K562 (cell line): ENCODE results near the gene ITPR1. TPM values are rescaled to one million over a fixed set of nuclear protein-coding genes. Genes with fewer than 3 reads are reported as not detected.
A peak's percentile ranks its signal among the peaks of the same experiment; 100 is the strongest.

Source experiments
- GABPB1 ChIP-seq: sonication (generic); formaldehyde crosslinking; IDR thresholded peaks from 2 replicates; pipeline ENCODE4 v1.8.0; 2022; ENCODE audit warnings: mild to moderate bottlenecking, missing genetic modification reagents
- HNRNPL ChIP-seq: fragments of 200-400 bp; formaldehyde crosslinking; IDR thresholded peaks from 2 replicates; pipeline ENCODE4 v1.6.1; 2017; ENCODE audit warnings: low read depth, mild to moderate bottlenecking, low read length
- KLF16 ChIP-seq: IDR thresholded peaks from 2 replicates; pipeline ENCODE4 v1.6.1; 2016; ENCODE audit warnings: antibody characterized with exemption
- PHB ChIP-seq: fragments of 250-450 bp; sonication (Bioruptor Pico); IDR thresholded peaks from 2 replicates; pipeline ENCODE4 v1.5.0; 2021
- PHB2 ChIP-seq: fragments of 450-650 bp; IDR thresholded peaks from 2 replicates; pipeline ENCODE4 v1.6.1; 2017; ENCODE audit warnings: low read depth
- PHF20 ChIP-seq: fragments of 450-650 bp; IDR thresholded peaks from 2 replicates; pipeline ENCODE4 v1.6.1; 2018; ENCODE audit not compliant: partially characterized antibody
- PURB ChIP-seq: sonication (generic); formaldehyde crosslinking; IDR thresholded peaks from 2 replicates; pipeline ENCODE4 v1.9.0; 2021; ENCODE audit warnings: low read depth, mild to moderate bottlenecking, missing genetic modification reagents
- RBM25 ChIP-seq: fragments of 200-400 bp; formaldehyde crosslinking; IDR thresholded peaks from 2 replicates; pipeline ENCODE4 v1.6.1; 2018; ENCODE audit warnings: low read length, low read depth, moderate library complexity; ENCODE audit not compliant: severe bottlenecking
- TCFL5 ChIP-seq: fragments of 250-450 bp; sonication (Bioruptor Pico); conservative IDR thresholded peaks from 2 replicates; pipeline ENCODE4 v1.6.1; 2021; ENCODE audit warnings: mild to moderate bottlenecking, moderate library complexity, matching md5 sums
- TFAM ChIP-seq: fragments of 250-450 bp; sonication (Bioruptor Pico); conservative IDR thresholded peaks from 2 replicates; pipeline ENCODE4 v1.5.0; 2021; ENCODE audit warnings: mild to moderate bottlenecking, moderate library complexity
- ZNF184 ChIP-seq: sonication (generic); formaldehyde crosslinking; IDR thresholded peaks from 2 replicates; pipeline ENCODE4 v1.5.0; 2020; ENCODE audit warnings: missing genetic modification reagents
- ZNF239 ChIP-seq: fragments of 250-450 bp; sonication (Bioruptor Pico); IDR thresholded peaks from 2 replicates; pipeline ENCODE4 v1.4.0; 2020; ENCODE audit warnings: mild to moderate bottlenecking
- ZNF584 ChIP-seq: fragments of 200-800 bp; sonication (Bioruptor generic); IDR thresholded peaks from 2 replicates; pipeline ENCODE4 v1.6.1; 2016; ENCODE audit warnings: low read depth, mild to moderate bottlenecking, missing genetic modification characterization, missing compliant biosample characterization
- ZNF76 ChIP-seq: fragments of 250-450 bp; sonication (Bioruptor Pico); IDR thresholded peaks from 2 replicates; pipeline ENCODE4 v1.4.0; 2020; ENCODE audit warnings: mild to moderate bottlenecking, moderate library complexity, borderline replicate concordance
- polyA plus RNA-seq, 8 experiments: library from polyadenylated mRNA; depleted of rRNA in 4 of 8; stranded (reverse) in 5 of 8; unstranded in 3 of 8; fragments of >200 nt; fragmentation: Nextera tagmentation in 2 of 8; fragmentation: Illumina TruSeq in 1 of 8; extraction: Ambion mirVana in 2 of 8; extraction: Trizol in 1 of 8; gene quantifications; 2 replicates each; pipeline versions ENCODE4 v1.2.1 to v1.2.3, GENCODE V29; 2011 to 2014; ENCODE audit warnings: inconsistent platforms in 1 of 8, missing spikeins in 1 of 8
- total RNA-seq, 7 experiments: library from RNA; depleted of rRNA in 6 of 7; stranded (reverse); fragments of >200 nt in 6 of 7; fragmentation: Illumina TruSeq in 2 of 7; extraction: Trizol in 2 of 7; gene quantifications; 2 replicates each; pipeline versions ENCODE4 v1.2.1 to v1.2.3, GENCODE V29; 2011 to 2021; ENCODE audit warnings: low replicate concordance in 1 of 7
- TF ChIP-seq, protein P1 (sequence below), 2 experiments: fragments of 450-650 bp in 1 of 2; sonication (generic) in 1 of 2; formaldehyde crosslinking in 1 of 2; IDR thresholded peaks in 1 of 2; conservative IDR thresholded peaks in 1 of 2; 2 replicates each; pipeline versions ENCODE4 v1.6.1 to v1.8.1; 2016 to 2023; ENCODE audit warnings: mild to moderate bottlenecking in 2 of 2, moderate library complexity in 2 of 2, inconsistent platforms in 1 of 2, missing genetic modification reagents in 1 of 2
- TF ChIP-seq, protein P2 (sequence below): sonication (generic); formaldehyde crosslinking; IDR thresholded peaks from 2 replicates; pipeline ENCODE4 v1.8.0; 2023; ENCODE audit warnings: missing genetic modification reagents, mild to moderate bottlenecking, borderline replicate concordance
- TF ChIP-seq, protein P3 (sequence below): sonication (generic); formaldehyde crosslinking; IDR thresholded peaks from 2 replicates; pipeline ENCODE4 v1.8.1; 2022; ENCODE audit warnings: missing genetic modification reagents

ITPR1 gene
- total and polyA plus RNA-seq, 9 of the 15 experiments (the other 6 are each of a cell fraction or from before 2014, with no cell fraction given), result 22.4 to 40.0 (median 27.4) TPM

DNA sequence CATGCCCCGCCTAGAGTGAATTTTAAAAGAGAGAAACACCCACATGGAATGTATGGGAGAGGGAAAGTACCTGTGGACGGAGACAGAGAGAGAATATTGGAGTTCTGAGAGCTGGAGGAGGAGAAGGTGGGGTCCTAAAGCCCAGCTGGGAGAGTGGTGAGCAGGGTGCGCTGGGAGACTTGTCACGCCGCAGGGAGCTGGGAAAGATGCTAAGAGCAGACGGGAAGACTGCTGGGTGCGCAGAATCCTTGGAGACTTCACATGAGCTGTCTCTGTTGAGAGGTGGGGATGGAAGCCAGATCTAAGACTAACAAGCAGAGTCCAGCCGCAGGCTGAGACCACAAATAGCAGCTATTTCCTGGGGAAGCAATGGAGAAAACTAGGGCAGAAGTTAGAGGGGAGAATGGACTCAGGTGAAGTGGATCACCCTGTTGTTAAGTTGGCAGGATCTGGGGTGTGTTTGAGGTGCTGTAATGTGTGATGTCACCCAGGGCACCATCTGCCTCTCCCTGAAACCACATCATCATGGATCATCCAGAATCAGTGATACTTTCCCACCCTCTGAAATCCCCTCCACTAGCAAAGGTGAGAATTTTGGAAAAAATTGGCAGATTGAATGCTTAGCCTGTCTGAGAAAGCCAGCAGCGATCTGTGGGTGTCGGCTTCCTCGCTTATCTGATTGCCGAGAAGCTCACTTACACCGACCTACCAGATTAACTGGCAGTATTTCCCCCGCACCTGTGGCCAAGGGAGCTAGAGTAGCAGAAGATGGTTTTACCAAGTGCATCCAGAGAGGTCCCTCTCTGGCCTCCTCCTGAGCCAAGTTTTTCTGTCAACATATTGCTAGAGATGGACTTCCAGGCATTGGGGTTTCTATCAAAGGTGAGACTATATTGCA, 311.3 kb downstream of the ITPR1 start (continued):
- TF ChIP-seq, protein P1, sequence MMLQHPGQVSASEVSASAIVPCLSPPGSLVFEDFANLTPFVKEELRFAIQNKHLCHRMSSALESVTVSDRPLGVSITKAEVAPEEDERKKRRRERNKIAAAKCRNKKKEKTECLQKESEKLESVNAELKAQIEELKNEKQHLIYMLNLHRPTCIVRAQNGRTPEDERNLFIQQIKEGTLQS (IDR thresholded peaks at IDR 0.05), result peak; percentile 20; the same call in 1 of the 2 replicates
- TF ChIP-seq, protein P1 (CRISPR knock-in tag; conservative IDR thresholded peaks at IDR 0.05), result no peak
- TF ChIP-seq KLF16 (no peak), ZNF184 (CRISPR knock-in tag) (no peak), PHF20 (no peak), HNRNPL (no peak), TFAM (no peak), TCFL5 (CRISPR knock-in tag) (no peak), ZNF76 (CRISPR knock-in tag) (no peak), GABPB1 (CRISPR knock-in tag) (no peak), PHB (CRISPR knock-in tag) (no peak), RBM25 (no peak), PHB2 (no peak), ZNF584 (CRISPR knock-in tag) (no peak), ZNF239 (CRISPR knock-in tag) (no peak), PURB (CRISPR knock-in tag) (no peak)
- TF ChIP-seq, protein P2, sequence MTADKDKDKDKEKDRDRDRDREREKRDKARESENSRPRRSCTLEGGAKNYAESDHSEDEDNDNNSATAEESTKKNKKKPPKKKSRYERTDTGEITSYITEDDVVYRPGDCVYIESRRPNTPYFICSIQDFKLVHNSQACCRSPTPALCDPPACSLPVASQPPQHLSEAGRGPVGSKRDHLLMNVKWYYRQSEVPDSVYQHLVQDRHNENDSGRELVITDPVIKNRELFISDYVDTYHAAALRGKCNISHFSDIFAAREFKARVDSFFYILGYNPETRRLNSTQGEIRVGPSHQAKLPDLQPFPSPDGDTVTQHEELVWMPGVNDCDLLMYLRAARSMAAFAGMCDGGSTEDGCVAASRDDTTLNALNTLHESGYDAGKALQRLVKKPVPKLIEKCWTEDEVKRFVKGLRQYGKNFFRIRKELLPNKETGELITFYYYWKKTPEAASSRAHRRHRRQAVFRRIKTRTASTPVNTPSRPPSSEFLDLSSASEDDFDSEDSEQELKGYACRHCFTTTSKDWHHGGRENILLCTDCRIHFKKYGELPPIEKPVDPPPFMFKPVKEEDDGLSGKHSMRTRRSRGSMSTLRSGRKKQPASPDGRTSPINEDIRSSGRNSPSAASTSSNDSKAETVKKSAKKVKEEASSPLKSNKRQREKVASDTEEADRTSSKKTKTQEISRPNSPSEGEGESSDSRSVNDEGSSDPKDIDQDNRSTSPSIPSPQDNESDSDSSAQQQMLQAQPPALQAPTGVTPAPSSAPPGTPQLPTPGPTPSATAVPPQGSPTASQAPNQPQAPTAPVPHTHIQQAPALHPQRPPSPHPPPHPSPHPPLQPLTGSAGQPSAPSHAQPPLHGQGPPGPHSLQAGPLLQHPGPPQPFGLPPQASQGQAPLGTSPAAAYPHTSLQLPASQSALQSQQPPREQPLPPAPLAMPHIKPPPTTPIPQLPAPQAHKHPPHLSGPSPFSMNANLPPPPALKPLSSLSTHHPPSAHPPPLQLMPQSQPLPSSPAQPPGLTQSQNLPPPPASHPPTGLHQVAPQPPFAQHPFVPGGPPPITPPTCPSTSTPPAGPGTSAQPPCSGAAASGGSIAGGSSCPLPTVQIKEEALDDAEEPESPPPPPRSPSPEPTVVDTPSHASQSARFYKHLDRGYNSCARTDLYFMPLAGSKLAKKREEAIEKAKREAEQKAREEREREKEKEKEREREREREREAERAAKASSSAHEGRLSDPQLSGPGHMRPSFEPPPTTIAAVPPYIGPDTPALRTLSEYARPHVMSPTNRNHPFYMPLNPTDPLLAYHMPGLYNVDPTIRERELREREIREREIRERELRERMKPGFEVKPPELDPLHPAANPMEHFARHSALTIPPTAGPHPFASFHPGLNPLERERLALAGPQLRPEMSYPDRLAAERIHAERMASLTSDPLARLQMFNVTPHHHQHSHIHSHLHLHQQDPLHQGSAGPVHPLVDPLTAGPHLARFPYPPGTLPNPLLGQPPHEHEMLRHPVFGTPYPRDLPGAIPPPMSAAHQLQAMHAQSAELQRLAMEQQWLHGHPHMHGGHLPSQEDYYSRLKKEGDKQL (CRISPR knock-in tag), result no peak
- TF ChIP-seq, protein P3, sequence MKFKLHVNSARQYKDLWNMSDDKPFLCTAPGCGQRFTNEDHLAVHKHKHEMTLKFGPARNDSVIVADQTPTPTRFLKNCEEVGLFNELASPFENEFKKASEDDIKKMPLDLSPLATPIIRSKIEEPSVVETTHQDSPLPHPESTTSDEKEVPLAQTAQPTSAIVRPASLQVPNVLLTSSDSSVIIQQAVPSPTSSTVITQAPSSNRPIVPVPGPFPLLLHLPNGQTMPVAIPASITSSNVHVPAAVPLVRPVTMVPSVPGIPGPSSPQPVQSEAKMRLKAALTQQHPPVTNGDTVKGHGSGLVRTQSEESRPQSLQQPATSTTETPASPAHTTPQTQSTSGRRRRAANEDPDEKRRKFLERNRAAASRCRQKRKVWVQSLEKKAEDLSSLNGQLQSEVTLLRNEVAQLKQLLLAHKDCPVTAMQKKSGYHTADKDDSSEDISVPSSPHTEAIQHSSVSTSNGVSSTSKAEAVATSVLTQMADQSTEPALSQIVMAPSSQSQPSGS (CRISPR knock-in tag), result no peak
